ENCODE measurements around the gene BRD3OS. TPM values are rescaled to one million over a fixed set of nuclear protein-coding genes. Genes with fewer than 3 reads are reported as not detected.

Gene BRD3OS
- total and polyA plus RNA-seq, 9 donors: 7.8 to 10.5 (median 9.6) TPM

GRCh38 chr9:134044944-134045343 lies 19.7 kb downstream of the BRD3OS start:
- no peak for DNase-seq
- 90% methylated on average over 12 of the region's 12 CpGs for WGBS (ENCODE audit: insufficient coverage)

GRCh38 chr9:134045841-134046544 lies 20.7 kb downstream of the BRD3OS start:
- H3K9me3 ChIP-seq (replicated peaks; ENCODE audit: control insufficient read depth, low read depth, low read length): no peaks in the 10 kb centered on the region
- peaks cover 94% of the 10 kb centered on the region for H3K36me3 ChIP-seq (ENCODE audit: control insufficient read depth, insufficient read depth, low read length)
- DNase-seq: no peak
- no peak overlapping the region for H3K4me3 ChIP-seq (ENCODE audit: low read length)
- H3K4me1 ChIP-seq (ENCODE audit: control insufficient read depth, insufficient read depth, low read length): peaks cover 21% of the 10 kb centered on the region
- WGBS (ENCODE audit: insufficient coverage): 86% methylated on average over 18 of the region's 26 CpGs
- no peak overlapping the region for H3K27ac ChIP-seq (ENCODE audit: low read length)
- H3K27me3 ChIP-seq (ENCODE audit: control insufficient read depth, insufficient read depth, low read length): no peaks in the 10 kb centered on the region

More at GRCh38 chr9:134044944-134045343, 19.7 kb downstream of the BRD3OS start:
- Histone ChIP-seq H3K9me3 (replicated peaks; ENCODE audit: control insufficient read depth, low read depth, low read length) (no peaks in the 10 kb centered on the region), H3K36me3 (ENCODE audit: control insufficient read depth, insufficient read depth, low read length) (peaks cover 91% of the 10 kb centered on the region), H3K4me3 (ENCODE audit: low read length) (no peak overlapping the region), H3K4me1 (ENCODE audit: control insufficient read depth, insufficient read depth, low read length) (peaks cover 31% of the 10 kb centered on the region), H3K27ac (ENCODE audit: low read length) (no peak overlapping the region), H3K27me3 (ENCODE audit: control insufficient read depth, insufficient read depth, low read length) (no peaks in the 10 kb centered on the region)

- H3K4me3 ChIP-seq (ENCODE audit: low read length): no peak overlapping the region
- H3K27ac ChIP-seq (ENCODE audit: low read length): no peak overlapping the region
- DNase-seq: no peak
- WGBS (ENCODE audit: insufficient coverage): 68% methylated on average over 14 of the region's 21 CpGs
- H3K36me3 ChIP-seq (ENCODE audit: control insufficient read depth, insufficient read depth, low read length): peaks cover 93% of the 10 kb centered on the region
- H3K27me3 ChIP-seq (ENCODE audit: control insufficient read depth, insufficient read depth, low read length): no peaks in the 10 kb centered on the region
- H3K9me3 ChIP-seq (replicated peaks; ENCODE audit: control insufficient read depth, low read depth, low read length): no peaks in the 10 kb centered on the region
- H3K4me1 ChIP-seq (ENCODE audit: control insufficient read depth, insufficient read depth, low read length): peaks cover 10% of the 10 kb centered on the region
Observed at GRCh38 chr9:134046894-134047681, 21.8 kb downstream of the BRD3OS start.

GRCh38 chr9:134047868-134048581 lies 22.7 kb downstream of the BRD3OS start:
- 91% methylated on average over 53 of the region's 53 CpGs for WGBS (ENCODE audit: insufficient coverage)
- H3K4me3 ChIP-seq (ENCODE audit: low read length): no peak overlapping the region
- H3K36me3 ChIP-seq (ENCODE audit: control insufficient read depth, insufficient read depth, low read length): peaks cover 95% of the 10 kb centered on the region
- H3K27me3 ChIP-seq (ENCODE audit: control insufficient read depth, insufficient read depth, low read length): no peaks in the 10 kb centered on the region
- DNase-seq: no peak
- no peak overlapping the region for H3K27ac ChIP-seq (ENCODE audit: low read length)
- H3K4me1 ChIP-seq (ENCODE audit: control insufficient read depth, insufficient read depth, low read length): peaks cover 11% of the 10 kb centered on the region
- H3K9me3 ChIP-seq (replicated peaks; ENCODE audit: control insufficient read depth, low read depth, low read length): no peaks in the 10 kb centered on the region

- no peak overlapping the region for H3K4me3 ChIP-seq (ENCODE audit: low read length)
- no peak for DNase-seq
- H3K27me3 ChIP-seq (ENCODE audit: control insufficient read depth, insufficient read depth, low read length): no peaks in the 10 kb centered on the region
- H3K36me3 ChIP-seq (ENCODE audit: control insufficient read depth, insufficient read depth, low read length): peaks cover 95% of the 10 kb centered on the region
- no peak overlapping the region for H3K27ac ChIP-seq (ENCODE audit: low read length)
- 89% methylated on average over 12 of the region's 12 CpGs for WGBS (ENCODE audit: insufficient coverage)
- peaks cover 17% of the 10 kb centered on the region for H3K4me1 ChIP-seq (ENCODE audit: control insufficient read depth, insufficient read depth, low read length)
- no peaks in the 10 kb centered on the region for H3K9me3 ChIP-seq (replicated peaks; ENCODE audit: control insufficient read depth, low read depth, low read length)
Observed at GRCh38 chr9:134048582-134048968, 23.3 kb downstream of the BRD3OS start.

- Histone ChIP-seq H3K36me3 (ENCODE audit: control insufficient read depth, insufficient read depth, low read length) (peaks cover 95% of the 10 kb centered on the region), H3K4me1 (ENCODE audit: control insufficient read depth, insufficient read depth, low read length) (peaks cover 23% of the 10 kb centered on the region), H3K27ac (ENCODE audit: low read length) (no peak overlapping the region), H3K4me3 (ENCODE audit: low read length) (no peak overlapping the region), H3K9me3 (replicated peaks; ENCODE audit: control insufficient read depth, low read depth, low read length) (no peaks in the 10 kb centered on the region), H3K27me3 (ENCODE audit: control insufficient read depth, insufficient read depth, low read length) (no peaks in the 10 kb centered on the region)
- DNase-seq: peak; percentile 45
- 69% methylated on average over 20 of the region's 20 CpGs for WGBS (ENCODE audit: insufficient coverage)
Observed at GRCh38 chr9:134049236-134049635, 24.0 kb downstream of the BRD3OS start.

GRCh38 chr9:134049772-134050588 lies 24.7 kb downstream of the BRD3OS start:
- WGBS (ENCODE audit: insufficient coverage): 96% methylated on average over 22 of the region's 28 CpGs
- Histone ChIP-seq H3K27me3 (ENCODE audit: control insufficient read depth, insufficient read depth, low read length) (no peaks in the 10 kb centered on the region), H3K27ac (ENCODE audit: low read length) (no peak overlapping the region), H3K4me3 (ENCODE audit: low read length) (no peak overlapping the region), H3K4me1 (ENCODE audit: control insufficient read depth, insufficient read depth, low read length) (peaks cover 31% of the 10 kb centered on the region), H3K9me3 (replicated peaks; ENCODE audit: control insufficient read depth, low read depth, low read length) (no peaks in the 10 kb centered on the region), H3K36me3 (ENCODE audit: control insufficient read depth, insufficient read depth, low read length) (peaks cover 92% of the 10 kb centered on the region)
- no peak for DNase-seq

GRCh38 chr9:134050726-134051125 lies 25.4 kb downstream of the BRD3OS start:
- Histone ChIP-seq H3K36me3 (ENCODE audit: control insufficient read depth, insufficient read depth, low read length) (peaks cover 84% of the 10 kb centered on the region), H3K4me1 (ENCODE audit: control insufficient read depth, insufficient read depth, low read length) (peaks cover 38% of the 10 kb centered on the region), H3K27me3 (ENCODE audit: control insufficient read depth, insufficient read depth, low read length) (no peaks in the 10 kb centered on the region), H3K9me3 (replicated peaks; ENCODE audit: control insufficient read depth, low read depth, low read length) (no peaks in the 10 kb centered on the region), H3K4me3 (ENCODE audit: low read length) (no peak overlapping the region), H3K27ac (ENCODE audit: low read length) (no peak overlapping the region)
- no peak for DNase-seq
- WGBS (ENCODE audit: insufficient coverage): 87% methylated on average over 13 of the region's 14 CpGs

- WGBS (ENCODE audit: insufficient coverage): 50% methylated on average over 8 of the region's 16 CpGs
- H3K27me3 ChIP-seq (ENCODE audit: control insufficient read depth, insufficient read depth, low read length): no peaks in the 10 kb centered on the region
- no peaks in the 10 kb centered on the region for H3K9me3 ChIP-seq (replicated peaks; ENCODE audit: control insufficient read depth, low read depth, low read length)
- peaks cover 78% of the 10 kb centered on the region for H3K36me3 ChIP-seq (ENCODE audit: control insufficient read depth, insufficient read depth, low read length)
- no peak overlapping the region for H3K4me3 ChIP-seq (ENCODE audit: low read length)
- no peak overlapping the region for H3K27ac ChIP-seq (ENCODE audit: low read length)
- H3K4me1 ChIP-seq (ENCODE audit: control insufficient read depth, insufficient read depth, low read length): peaks cover 44% of the 10 kb centered on the region
- no peak for DNase-seq
Observed at GRCh38 chr9:134051319-134051718, 26.0 kb downstream of the BRD3OS start.

Measured in muscle of leg (tissue), 11 donors.